WERI-Rb-1 (cell line): Measurements from ENCODE around the gene NID1.

Experiments
- DNase-seq: peaks from one replicate; pipeline ENCODE4 v3.0.0-alpha.2; 2020
- H3K27ac ChIP-seq: fragments of 250-450 bp; sonication (Bioruptor Pico); 2 replicates; pipeline ENCODE4 v1.5.1; 2020; ENCODE audit warnings: mild to moderate bottlenecking, moderate library complexity
- H3K27me3 ChIP-seq: fragments of 250-450 bp; sonication (Bioruptor Pico); 2 replicates; pipeline ENCODE4 v1.5.1; 2021; ENCODE audit warnings: mild to moderate bottlenecking, low read depth, moderate library complexity; ENCODE audit not compliant: insufficient read depth, severe bottlenecking
- H3K36me3 ChIP-seq: fragments of 250-450 bp; sonication (Bioruptor Pico); 2 replicates; pipeline ENCODE4 v1.5.1; 2020; ENCODE audit warnings: mild to moderate bottlenecking, moderate library complexity
- H3K4me3 ChIP-seq: 2 replicates; pipeline ENCODE4 v1.5.1; 2011; ENCODE audit warnings: low read depth, mild to moderate bottlenecking, control low read depth, low read length
- H3K9me3 ChIP-seq: fragments of 250-450 bp; sonication (Bioruptor Pico); 2 replicates; pipeline ENCODE4 v1.5.1; 2021; ENCODE audit warnings: mild to moderate bottlenecking, moderate library complexity; ENCODE audit not compliant: severe bottlenecking
- CTCF ChIP-seq: IDR thresholded peaks from 2 replicates; pipeline ENCODE4 v1.5.1; 2011; ENCODE audit warnings: low read depth, mild to moderate bottlenecking, control low read depth, inconsistent platforms, low read length

Gene NID1

GRCh38 chr1:235989105-235989504 lies 75.8 kb downstream of the NID1 start:
- Histone ChIP-seq H3K36me3 (no peaks in the 10 kb centered on the region), H3K4me3 (no peak overlapping the region), H3K9me3 (peaks cover 8% of the 10 kb centered on the region), H3K27ac (no peak overlapping the region), H3K27me3 (no peaks in the 10 kb centered on the region)
- TF ChIP-seq CTCF: no peak
- DNase-seq: no peak

GRCh38 chr1:235986869-235987268 lies 78.0 kb downstream of the NID1 start:
- no peaks in the 10 kb centered on the region for H3K27me3 ChIP-seq
- no peaks in the 10 kb centered on the region for H3K36me3 ChIP-seq
- peaks cover 8% of the 10 kb centered on the region for H3K9me3 ChIP-seq
- TF ChIP-seq CTCF: no peak
- no peak for DNase-seq
- no peak overlapping the region for H3K27ac ChIP-seq
- H3K4me3 ChIP-seq: no peak overlapping the region

- peaks cover 3% of the 10 kb centered on the region for H3K9me3 ChIP-seq
- DNase-seq: no peak
- no peaks in the 10 kb centered on the region for H3K36me3 ChIP-seq
- H3K4me3 ChIP-seq: no peak overlapping the region
- H3K27ac ChIP-seq: no peak overlapping the region
- TF ChIP-seq CTCF: no peak
- H3K27me3 ChIP-seq: no peaks in the 10 kb centered on the region
These were observed 80.7 kb downstream of the NID1 start for GRCh38 chr1:235984041-235984825.

GRCh38 chr1:235980976-235981375 lies 83.9 kb downstream of the NID1 start:
- DNase-seq: no peak
- Histone ChIP-seq H3K27me3 (no peaks in the 10 kb centered on the region), H3K27ac (no peak overlapping the region), H3K9me3 (peaks cover 7% of the 10 kb centered on the region), H3K36me3 (peaks cover 7% of the 10 kb centered on the region; the same call in 1 of the 2 replicates), H3K4me3 (no peak overlapping the region)
- no peak for TF ChIP-seq CTCF

GRCh38 chr1:235979716-235980333 lies 85.1 kb downstream of the NID1 start:
- Histone ChIP-seq H3K27ac (no peak overlapping the region), H3K9me3 (peaks cover 7% of the 10 kb centered on the region), H3K4me3 (no peak overlapping the region)

More at GRCh38 chr1:235979716-235980333, 85.1 kb downstream of the NID1 start:
- DNase-seq: no peak
- no peak for TF ChIP-seq CTCF
- H3K36me3 ChIP-seq: peaks cover 7% of the 10 kb centered on the region; the same call in 1 of the 2 replicates
- H3K27me3 ChIP-seq: no peaks in the 10 kb centered on the region
